ENCODE results near the gene ZNF785.
A peak's percentile ranks its signal among the peaks of the same experiment; 100 is the strongest.
"Not testable (repeated sequence)": the region's sequence is repeated elsewhere in the genome, so short reads cannot be mapped to it uniquely, and the experiment has no call there.

Gene ZNF785

GRCh38 chr16:30585400-30586191 lies at the start of gene ZNF785:
TSS of gene ZNF785 (minus strand) at chr16:30585697. CDS start at chr16:30585611, 86 bp downstream.
- peak; percentile 77 to 93 for DNase-seq

- DNase-seq: no peak
Observed at GRCh38 chr16:30633526-30633925, 48.0 kb upstream of the ZNF785 start.

- DNase-seq: not testable (repeated sequence)
Observed at GRCh38 chr16:30632454-30632853, 47.0 kb upstream of the ZNF785 start.

GRCh38 chr16:30628628-30629540 lies 43.4 kb upstream of the ZNF785 start:
- DNase-seq: peak; percentile 82 to 89

- no peak for DNase-seq
Observed at GRCh38 chr16:30626236-30626635, 40.7 kb upstream of the ZNF785 start.

GRCh38 chr16:30623536-30624283 lies 38.2 kb upstream of the ZNF785 start:
- DNase-seq: no peak

- no peak for DNase-seq
Observed at GRCh38 chr16:30622455-30623032, 37.0 kb upstream of the ZNF785 start.

GRCh38 chr16:30621765-30622164 lies 36.3 kb upstream of the ZNF785 start:
- DNase-seq: no peak

GRCh38 chr16:30620169-30620568 lies 34.7 kb upstream of the ZNF785 start:
- no peak for DNase-seq

GRCh38 chr16:30619638-30620037 lies 34.1 kb upstream of the ZNF785 start:
- no peak for DNase-seq

- no peak for DNase-seq
Observed at GRCh38 chr16:30619202-30619601, 33.7 kb upstream of the ZNF785 start.

- DNase-seq: peak; percentile 42 to 50
Observed at GRCh38 chr16:30615358-30616091, 30.0 kb upstream of the ZNF785 start.

GRCh38 chr16:30609926-30610839 lies 24.7 kb upstream of the ZNF785 start, which contains the start of gene ZNF689:
TSS of gene ZNF689 (minus strand) at chr16:30610389. CDS start at chr16:30610041, 348 bp downstream.
- peak; percentile 87 to 93 for DNase-seq

GRCh38 chr16:30609002-30609925 lies 23.8 kb upstream of the ZNF785 start:
- peak; percentile 14 to 51 for DNase-seq

- no peak for DNase-seq
Observed at GRCh38 chr16:30606004-30606403, 20.5 kb upstream of the ZNF785 start.

GRCh38 chr16:30605158-30605557 lies 19.7 kb upstream of the ZNF785 start:
- no peak for DNase-seq

- DNase-seq: no peak
Observed at GRCh38 chr16:30604316-30604947, 18.9 kb upstream of the ZNF785 start.

GRCh38 chr16:30603945-30604315 lies 18.4 kb upstream of the ZNF785 start:
- DNase-seq: no peak
